HG03565 (cell line): Measurements from ENCODE around the gene DFFB.

Source experiments
- ATAC-seq: cut with Tn5 transposase; IDR thresholded peaks from one replicate; pipeline ENCODE4 v1.9.1; 2021; ENCODE audit warnings: mild to moderate bottlenecking, moderate library complexity; ENCODE audit not compliant: unreplicated experiment

Gene DFFB

DNA sequence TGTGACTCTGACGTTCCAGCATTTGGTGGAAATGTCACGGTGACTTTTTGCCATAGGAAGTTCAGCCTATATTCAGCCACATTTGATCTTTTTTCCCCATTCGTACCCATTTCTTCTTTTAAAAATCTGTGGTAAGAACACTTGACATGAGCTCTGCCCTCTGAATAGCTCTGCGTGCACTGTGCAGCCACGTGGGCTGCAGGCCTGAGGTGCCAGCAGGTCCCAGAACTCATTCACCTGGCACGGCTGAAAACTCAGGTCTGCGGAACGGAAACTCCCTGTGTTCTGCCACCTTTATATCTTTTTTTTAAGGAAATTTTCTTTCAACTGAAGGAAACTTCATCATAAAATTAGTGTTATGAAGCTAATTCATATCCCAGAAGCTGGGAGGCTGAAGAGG lies 28.9 kb upstream of the DFFB start:
- ATAC-seq, result no peak

- no peak for ATAC-seq
Measured at GRCh38 chr1:3831689-3832088, 25.6 kb upstream of the DFFB start.

GRCh38 chr1:3834701-3835100 lies 22.6 kb upstream of the DFFB start:
- no peak for ATAC-seq

GRCh38 chr1:3836421-3836820 lies 20.9 kb upstream of the DFFB start:
- no peak for ATAC-seq

GRCh38 chr1:3837200-3837599 lies 20.1 kb upstream of the DFFB start:
- no peak for ATAC-seq

- no peak for ATAC-seq
Measured at GRCh38 chr1:3837685-3838084, 19.6 kb upstream of the DFFB start.

DNA sequence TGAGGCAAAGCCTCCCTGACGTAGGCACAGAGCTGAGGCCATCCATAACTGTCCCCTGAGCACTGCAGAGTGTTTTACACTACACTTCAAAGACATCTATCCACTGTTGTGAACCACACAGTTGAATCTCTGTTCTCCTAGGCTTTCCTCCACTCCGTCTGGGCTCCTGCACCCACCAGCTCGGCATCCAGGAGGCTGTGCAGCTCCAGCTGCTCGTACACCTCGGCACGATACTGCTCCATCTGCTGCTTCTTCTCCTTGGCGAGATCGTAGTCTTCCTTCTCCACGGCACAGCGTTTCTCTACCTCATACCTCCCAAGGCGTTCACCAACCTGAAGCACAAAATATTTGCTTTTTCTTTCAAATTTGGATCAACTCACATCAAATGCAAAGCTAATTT lies 18.5 kb upstream of the DFFB start:
- ATAC-seq, result no peak

GRCh38 chr1:3841491-3841890 lies 15.8 kb upstream of the DFFB start:
- ATAC-seq, result no peak

- ATAC-seq, result no peak
Measured at GRCh38 chr1:3842912-3843311, 14.4 kb upstream of the DFFB start.

- no peak for ATAC-seq
Measured at GRCh38 chr1:3846541-3846940, 10.7 kb upstream of the DFFB start.

DNA sequence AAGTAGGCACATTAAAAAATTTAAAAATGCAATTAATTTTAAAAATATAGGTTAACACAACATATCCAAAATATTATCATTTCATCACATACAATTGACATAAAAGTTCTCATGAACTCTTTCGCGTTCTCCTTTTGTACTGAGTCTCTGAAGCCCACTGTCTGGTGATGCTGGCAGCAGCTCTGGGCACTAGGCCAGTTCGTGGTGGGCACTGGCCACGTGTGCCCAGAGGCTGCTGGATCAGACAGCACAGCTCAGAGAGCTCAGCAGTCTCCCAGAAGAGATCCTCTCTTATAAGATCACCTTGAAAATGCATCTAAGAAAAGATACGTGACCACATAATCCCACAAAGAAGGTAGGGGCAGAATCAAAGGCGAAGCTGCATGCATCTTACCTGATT lies 10.2 kb upstream of the DFFB start:
- no peak for ATAC-seq

GRCh38 chr1:3850857-3851256 lies 6.4 kb upstream of the DFFB start:
- no peak for ATAC-seq

GRCh38 chr1:3851292-3851691 lies 6.0 kb upstream of the DFFB start:
- ATAC-seq, result no peak

DNA sequence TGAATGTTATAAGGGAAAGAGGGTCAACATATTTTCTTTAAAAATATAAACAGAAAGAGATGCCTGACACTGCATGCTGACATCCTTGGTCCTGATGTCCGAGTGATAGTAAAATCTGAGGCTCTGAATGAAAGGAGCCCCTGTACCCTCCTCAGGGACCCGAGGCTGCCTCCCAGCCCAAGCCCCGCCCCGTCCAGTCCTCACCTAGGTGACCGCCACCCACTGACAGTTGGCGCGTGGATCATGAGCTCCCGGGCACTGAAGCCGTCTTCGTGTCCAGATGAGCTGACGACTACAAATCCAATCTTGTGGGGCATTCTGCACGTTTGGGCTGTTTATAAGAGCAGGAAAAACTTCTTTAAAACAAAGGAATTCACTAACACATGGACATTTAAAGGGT lies 5.2 kb upstream of the DFFB start:
- no peak for ATAC-seq

DNA sequence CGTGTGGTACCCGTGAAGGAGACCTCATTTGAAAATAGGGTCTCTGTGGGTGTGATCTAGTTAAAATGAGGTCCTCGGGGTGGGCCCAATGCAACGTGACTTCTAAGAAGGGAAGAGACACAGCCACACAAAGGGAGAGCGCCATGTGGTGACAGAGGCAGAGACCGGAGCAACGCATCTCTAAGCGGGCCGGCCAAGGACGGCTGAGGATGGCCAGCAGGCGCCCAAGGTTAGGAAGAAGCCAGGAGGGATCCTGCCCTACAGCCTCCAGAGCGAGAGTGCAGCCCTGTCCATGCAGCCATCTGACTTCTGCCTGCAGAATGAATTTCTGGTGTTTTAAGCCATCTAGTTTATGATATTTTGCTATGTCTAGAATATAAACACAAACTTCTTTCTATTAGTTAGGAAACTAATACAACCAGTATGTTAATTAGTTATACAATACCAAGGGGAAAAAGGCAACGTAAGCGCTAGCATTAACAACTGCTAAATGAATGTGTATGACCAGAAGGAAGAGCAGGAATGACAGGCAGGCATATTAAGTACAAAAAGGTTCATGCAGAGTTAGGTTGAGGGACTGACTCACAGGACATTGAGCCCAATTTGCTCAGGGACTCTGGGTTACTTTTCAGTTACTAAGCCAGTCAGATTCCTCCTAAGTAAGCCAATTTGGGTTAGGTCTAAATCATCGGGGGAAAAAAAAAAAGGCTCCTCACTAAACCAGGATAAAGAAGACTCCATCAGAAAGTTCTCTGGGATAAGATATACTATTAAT lies 4.4 kb upstream of the DFFB start:
- no peak for ATAC-seq

DNA sequence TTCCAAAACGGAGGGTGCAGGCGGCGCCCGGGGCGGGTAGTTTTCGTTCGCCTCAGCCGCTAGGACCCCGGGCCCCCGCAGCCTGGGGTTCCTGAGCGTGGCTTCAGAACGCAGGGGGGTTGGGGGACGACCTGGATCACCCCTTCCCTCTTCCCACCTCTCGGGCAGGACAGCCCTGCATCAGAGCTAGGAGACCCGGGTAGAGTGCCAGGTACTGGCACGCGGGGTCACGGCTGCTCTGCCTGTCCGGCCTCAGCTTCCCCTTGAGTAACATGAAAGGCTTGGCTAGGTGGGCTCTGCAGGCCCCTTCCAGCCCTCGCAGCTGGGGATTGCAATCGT lies 484 bp downstream of the DFFB start:
- ATAC-seq, result no peak

DNA sequence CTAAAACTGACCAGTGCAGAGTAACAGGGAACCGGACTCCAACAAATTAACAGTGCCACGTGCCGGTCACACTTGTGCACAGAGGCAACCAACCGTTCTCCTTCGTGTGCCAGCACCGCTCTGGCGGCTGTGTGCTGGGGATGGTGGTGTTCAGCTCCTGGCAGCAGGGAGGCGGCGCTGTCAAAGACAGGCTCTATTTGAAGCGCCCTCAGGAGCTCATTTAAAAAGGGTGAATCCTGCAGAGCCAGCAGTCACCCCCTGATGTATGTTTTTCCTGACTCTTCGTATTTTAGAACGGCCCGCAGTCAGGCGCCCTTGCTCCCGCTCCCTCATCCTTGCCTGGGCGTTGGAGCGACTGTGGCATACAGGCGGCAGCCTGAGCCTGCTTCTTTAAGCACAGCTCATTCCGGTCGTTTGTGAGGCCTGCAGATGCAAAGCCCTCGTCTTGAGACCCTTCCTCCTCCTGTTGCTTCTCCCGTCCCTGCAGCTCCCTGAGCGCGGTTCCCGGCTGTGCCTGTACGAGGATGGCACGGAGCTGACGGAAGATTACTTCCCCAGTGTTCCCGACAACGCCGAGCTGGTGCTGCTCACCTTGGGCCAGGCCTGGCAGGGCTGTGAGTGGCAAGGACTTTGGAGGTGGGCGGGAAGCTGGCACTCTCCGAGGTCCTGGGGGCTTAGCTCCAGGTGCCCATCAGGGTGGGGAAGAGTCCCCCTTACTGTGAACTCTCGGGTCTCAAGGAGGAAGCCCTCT lies 1.1 kb downstream of the DFFB start:
- no peak for ATAC-seq

DNA sequence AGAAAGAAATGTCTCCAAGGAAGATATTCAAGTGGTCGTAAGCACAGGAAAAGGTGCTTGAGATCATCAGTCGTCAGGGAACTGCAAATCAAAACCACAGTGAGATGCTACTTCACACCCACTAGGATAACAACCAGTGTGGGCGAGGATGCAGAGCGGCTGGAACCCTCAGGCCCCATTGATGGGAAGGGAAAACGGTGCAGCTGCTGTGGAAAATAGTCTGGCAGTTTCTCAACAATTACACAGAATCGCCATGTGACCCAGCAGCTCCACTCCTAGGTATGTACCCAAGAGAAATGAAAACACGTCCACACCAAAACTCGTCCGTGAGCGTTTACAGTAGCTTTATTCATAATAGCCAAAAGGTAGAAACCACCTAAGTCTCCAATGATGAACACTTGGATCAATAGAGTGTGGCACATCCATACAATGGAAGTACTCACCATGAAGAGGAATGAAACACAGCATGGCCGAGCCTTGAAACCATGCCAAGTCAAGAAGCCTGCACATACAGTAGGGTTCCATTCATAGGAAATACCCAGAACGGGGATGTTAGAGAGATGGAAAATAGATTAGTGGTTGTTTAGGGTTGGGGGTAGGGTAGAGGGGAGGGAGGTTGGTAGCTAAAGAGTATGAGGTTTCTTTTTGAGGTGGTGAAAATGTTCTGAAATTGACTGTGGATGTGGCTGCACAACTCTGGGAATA lies 6.1 kb downstream of the DFFB start:
- no peak for ATAC-seq

GRCh38 chr1:3864884-3865283 lies 7.6 kb downstream of the DFFB start:
- no peak for ATAC-seq

DNA sequence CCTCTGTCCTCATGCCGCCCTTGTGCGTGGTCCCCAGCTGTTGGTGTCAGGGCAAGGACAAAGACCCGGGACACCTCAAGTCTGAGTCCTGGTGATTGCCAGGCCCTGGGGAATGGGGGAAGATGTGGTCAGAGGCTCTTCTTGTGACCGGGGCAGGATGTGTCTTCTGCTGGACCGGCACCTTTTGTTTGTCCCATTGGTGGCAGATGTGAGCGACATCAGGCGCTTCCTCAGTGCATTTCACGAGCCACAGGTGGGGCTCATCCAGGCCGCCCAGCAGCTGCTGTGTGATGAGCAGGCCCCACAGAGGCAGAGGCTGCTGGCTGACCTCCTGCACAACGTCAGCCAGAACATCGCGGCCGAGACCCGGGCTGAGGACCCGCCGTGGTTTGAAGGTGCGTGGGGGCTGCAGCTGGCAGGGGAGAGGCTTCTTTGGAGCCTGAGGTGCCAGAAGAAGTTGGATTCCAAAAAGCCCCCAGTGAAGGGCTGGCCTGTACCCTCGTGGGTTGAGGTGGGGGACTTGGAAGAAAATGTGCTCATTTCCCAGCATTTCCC lies 8.4 kb downstream of the DFFB start:
- no peak for ATAC-seq

DNA sequence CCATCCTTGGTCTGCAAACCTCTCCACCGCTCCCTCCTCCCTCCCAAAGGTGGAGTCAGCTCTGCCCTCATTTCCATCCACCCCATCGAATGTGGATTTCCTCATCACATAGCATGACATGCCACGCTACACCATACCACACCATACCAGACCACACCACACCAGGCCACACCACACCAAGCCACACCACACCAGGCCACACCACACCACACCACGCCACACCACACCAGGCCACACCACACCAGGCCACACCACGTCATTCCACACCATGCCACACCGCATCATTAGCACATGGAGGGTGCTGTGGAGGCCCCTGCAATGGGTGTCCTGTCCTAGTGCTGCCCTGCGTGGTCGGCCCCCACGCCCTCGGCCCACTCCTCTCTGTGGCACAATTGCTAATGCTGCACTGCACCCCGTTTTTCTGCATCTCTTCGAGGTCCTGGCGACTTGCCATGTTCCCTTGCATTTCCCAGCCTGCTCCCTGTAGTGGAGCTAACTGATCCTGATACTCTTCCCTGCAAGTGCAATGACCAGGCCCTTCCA lies 11.3 kb downstream of the DFFB start:
- ATAC-seq, result no peak
